NCI-H2081 treated with DMSO at 0.1 percent for 48 hours (cell line): Measurements from ENCODE around the gene SATB1.

Experiments
- DNase-seq: peaks from one replicate; lab custom pipeline; 2025; lab: John Stamatoyannopoulos, UW

SATB1 gene

DNA sequence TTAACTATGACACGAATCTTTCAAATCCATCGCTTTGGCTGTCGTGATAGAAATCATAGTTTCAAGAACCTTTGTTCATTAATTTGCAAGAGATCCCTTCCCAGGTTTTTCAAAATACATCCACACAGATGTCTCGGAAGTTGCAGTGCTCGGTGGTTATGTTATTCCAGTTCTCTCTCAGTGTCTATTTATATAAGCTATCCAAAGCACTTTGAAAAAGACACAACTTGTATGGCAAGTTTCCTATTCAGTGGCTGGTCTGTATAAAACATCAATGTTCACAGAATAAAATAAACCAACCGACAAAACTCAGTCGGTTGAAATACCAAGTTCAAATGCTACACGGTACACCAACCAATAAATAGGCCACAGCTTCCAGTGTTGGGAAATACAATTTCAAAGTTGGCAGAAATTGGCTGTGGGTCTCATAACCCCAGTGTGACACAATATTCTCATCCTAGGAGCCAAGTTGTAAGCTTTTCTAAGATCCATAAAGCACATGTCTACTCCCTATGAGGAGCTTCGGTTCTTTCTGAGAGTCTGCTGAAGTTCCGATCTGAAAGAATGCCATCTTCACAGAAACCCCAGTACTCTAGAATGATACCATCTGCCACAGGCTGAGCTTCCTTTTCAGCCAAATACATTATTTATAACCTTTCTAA is 23.7 kb downstream of the SATB1 start:
- no peak for DNase-seq

DNA sequence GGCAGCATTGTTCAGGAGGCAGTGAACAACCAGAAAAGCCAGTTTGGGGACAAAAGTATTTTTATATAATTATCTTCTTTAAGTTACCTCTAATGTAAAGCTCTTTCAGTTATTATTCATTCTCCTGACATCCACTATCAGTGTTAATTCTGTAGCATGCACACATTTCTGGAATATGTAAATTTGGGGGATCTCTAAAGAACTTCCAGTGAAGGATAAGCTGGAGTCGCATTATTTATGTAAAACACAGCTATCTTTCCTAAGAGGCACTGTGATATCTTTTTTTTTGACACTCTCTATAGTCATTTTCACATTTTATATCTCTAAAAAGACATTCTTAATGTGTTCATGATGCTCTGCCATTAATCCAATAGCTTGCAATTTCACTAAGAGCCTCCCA is 26.7 kb downstream of the SATB1 start:
- no peak for DNase-seq

DNA sequence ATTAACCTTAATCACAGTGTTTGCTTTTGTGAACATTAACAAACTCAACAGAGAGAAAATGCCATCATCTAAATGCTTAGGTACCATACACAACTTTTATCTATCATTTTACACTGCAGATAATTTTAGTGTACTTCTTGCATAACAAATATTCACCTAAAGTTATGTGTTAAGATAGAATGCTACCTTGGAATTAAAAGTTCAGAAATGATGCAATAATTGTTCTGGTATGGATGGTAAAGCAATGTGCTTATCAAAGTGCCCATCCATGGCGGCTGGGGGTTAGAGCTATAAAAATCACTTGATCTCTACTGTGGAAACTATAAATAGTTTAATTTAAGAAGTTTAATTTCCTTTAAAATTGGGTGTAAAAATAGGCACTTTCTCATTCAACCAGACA is 28.7 kb downstream of the SATB1 start:
- DNase-seq = no peak

DNA sequence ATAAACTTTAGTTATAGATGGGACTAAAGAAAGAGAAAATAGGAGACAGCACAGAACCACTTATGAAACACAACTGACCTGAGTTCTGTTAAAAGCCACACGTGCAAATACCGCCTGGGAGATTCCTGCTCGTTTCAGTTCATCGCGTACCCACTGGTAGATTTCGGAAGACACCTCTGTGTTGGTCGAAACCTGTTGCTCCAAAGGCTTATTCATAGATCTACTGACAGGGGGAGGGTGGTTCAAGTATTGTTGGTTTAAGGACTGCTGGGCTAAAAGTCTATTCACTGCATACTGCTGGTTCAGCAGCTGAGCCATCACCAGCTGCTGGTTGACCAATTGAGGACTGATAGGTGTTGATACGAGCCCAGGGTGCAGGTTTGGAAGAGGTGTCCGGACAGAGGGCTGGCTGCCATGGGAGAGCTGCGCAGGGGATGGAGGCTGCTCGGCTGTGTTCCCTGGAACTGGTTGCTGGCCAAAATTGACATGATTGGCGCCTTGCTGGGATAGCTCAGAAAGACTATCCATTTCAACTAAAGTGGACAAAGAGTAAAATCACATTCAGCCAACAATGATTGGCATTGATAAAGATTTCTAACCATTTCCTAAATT is 30.6 kb downstream of the SATB1 start:
- DNase-seq = no peak

DNA sequence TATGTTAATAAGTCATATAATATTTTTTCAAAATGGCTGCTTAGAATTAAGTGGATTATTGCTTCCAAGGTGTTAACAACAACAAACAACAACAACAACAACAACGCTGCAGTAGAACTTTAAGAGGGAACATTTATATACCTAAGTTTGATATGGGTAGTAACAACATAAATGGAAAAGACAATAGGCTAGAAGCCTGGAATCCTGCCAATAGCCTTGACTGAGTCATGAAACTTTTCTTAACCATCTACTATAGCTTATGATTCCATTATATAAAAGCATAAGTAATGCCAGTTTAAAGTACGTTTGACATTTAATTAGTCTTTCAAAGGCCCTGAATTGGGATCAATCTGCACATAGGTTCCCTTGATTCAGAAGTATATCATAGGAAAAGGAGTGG is 31.2 kb downstream of the SATB1 start:
- no peak for DNase-seq

DNA sequence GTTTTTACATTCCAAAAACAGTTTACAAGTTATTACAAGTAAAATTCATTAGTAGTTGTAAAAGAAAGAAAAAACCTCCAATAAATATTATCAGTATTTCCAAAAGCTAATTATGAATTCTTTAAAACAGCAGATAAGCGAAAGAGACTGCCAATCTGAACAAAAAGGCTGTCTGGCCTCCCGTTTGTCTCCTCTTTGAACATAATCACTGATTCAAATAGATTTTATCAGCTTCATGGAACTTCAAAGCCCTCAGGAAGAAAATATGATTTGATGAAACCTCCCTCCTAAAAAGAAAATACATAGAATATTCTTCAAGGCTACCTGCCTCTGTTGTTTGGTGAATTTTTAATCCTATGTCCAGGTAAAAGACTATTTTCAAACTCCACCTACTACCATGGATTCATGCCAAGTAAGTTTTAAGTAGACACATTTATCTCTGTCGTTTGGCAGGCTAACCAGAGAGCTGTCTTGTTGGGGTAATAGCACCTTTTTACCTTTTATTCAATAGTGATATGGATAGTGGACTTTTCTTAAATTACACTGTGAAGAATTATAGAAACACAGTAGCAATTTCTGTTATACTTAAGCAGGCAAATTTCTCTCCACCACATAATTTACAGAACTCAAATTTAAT is 35.0 kb downstream of the SATB1 start:
- no peak for DNase-seq

DNA sequence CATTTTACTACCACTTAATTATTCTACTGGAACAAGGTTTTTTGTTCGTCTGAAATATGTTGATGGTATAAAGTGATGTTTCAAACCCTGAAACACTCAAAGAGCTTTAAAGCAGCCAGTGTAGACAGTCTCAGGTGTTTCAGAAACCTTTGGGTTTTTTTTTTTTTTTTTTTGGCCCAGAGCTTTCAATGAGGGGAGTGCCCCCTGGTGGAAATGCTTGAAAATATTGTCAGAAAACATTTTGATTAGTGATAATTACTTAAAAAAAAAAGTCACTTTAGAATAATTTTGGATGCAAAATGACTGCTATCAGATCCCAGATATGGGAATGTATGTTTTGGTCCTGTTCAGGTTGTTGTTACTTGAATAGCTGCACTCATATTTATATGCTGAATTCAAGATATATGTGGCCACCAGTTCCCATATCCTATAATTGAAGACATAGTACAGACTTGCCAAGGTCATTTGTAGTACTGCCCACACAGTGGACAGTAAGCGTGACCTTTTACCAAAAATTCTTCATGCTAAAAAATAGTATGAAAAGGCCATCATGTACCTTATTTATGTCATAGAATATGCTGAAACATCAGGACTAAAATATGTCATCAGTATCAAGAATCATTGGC is 35.9 kb downstream of the SATB1 start:
- no peak for DNase-seq

DNA sequence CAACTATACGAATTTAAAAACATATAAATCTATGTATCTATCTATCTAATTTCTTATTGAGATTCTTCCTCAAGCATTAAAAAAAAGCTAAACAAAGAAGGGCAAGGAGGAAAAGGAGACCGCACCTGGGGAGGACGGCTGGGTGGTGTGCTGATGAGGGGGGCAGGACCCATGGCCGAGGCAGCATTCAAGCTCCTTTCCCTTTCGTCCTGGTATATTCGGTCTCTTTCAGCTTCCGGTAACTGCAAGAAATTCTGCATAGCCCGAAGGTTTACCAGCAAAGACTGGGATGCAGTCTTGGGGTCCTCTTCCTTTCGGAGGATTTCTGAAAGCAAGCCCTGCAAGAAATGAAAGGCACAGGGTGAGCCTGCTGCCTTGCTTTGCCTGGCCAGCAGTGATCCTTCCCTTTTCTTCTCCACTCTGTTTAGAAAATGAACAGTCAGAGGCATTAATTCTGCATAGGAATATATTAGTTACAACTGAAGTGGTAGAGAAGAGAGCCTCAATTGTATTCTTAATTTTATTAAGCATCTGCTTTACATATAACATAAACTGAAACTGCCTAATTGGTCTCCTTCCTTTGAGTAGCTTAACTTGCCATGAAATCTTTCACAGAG is 38.8 kb downstream of the SATB1 start:
- DNase-seq = no peak

DNA sequence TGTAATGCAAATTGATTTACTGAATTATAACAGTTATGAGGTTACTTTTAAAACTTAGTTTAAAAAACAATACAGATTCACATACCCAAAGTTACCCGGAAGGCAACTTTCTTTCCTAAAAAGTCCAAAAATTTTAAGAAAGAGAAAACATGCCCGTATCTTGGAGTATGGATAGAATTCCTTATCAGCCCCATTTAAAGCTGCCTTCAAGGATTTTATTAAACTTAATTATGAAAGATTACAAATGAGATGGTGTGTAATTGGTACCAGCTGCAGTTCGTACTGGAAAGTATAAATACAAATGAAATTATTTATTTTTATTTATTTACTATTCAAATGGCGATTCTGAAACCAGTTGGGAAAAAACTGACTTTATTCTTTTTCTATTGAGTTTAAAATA is 39.4 kb downstream of the SATB1 start:
- DNase-seq = no peak

DNA sequence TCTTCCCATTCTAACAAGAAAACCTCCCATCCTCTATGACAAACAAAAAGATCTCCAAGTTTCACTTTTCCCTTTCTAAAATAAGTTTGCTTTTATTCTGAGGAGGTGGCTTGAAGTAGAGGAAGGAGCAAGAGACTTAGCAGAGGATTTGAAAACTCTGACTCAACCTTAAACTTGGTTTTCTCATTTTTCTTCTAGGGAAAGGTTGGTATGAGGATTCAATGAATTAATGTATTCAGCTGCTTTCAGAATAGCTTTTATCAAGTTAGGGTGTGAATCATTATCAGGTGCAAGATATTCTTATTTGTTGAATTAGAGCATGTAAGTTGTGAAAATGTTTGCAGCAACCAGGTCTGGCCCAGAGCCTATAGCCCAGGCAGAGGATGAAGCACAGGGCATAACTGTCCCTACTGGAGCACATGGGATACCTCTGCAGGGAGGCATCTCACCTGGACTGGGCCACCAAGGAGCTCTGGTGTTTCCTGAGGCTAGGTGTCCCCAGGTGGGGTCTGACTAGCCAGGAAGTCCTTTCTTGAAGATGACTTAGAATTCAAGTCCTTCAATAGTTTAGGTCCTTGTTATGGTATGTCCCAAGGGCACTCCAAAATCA is 42.3 kb downstream of the SATB1 start:
- no peak for DNase-seq

DNA sequence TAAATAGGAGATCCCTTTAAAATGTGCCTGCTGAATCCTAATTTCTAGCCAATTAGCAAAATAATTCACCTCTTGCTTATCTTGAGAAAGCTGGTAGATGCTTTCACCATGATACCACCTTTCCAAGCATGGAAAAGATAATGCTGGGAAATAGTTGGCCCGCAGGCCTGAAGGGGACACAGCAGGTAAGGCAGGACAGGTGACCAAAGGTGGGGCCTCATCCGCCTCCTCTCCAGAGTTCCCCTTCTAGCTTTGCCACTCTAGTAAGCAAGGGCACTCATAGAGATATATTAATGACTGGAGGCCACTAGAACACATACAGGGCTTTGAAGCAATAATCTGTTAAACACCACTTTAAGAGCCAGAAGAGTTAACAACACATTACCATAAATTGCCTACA is 45.5 kb downstream of the SATB1 start:
- DNase-seq = no peak

DNA sequence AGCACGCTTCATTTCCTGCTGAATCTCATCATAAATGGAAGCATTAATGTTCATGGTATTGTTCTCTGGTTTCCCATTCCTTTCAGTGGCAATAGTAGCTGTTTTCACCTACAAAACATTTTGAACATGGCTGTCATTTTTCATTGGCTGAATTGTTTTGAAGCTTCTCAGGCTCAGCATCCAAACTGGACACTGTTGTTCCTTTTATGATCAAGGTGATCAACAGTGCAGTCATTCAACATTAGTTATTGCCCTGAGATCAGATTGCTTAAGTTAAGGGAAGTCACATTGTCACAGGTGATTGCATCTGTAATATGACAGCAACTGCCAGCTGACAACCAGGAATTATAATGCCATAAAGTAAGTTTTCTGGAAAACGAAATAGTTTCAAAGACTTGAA is 46.9 kb downstream of the SATB1 start:
- DNase-seq = no peak

DNA sequence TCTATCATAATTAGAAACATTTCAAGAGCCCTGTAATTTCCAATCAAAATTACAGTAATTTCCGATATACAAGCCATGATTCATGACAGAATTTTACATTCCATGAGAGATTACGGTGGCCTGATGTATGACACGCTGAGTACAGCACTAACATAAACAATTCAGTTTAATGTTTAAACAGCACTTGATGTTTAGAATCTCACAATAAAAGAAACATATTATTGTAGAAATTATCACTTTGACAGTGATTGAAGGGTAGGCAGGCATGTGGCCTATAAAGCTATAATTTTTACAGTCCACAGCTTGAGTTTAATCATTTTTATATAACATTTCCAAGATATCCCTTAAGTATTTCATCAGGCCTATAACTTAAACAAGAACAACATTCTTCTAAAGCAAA is 48.5 kb downstream of the SATB1 start:
- no peak for DNase-seq

DNA sequence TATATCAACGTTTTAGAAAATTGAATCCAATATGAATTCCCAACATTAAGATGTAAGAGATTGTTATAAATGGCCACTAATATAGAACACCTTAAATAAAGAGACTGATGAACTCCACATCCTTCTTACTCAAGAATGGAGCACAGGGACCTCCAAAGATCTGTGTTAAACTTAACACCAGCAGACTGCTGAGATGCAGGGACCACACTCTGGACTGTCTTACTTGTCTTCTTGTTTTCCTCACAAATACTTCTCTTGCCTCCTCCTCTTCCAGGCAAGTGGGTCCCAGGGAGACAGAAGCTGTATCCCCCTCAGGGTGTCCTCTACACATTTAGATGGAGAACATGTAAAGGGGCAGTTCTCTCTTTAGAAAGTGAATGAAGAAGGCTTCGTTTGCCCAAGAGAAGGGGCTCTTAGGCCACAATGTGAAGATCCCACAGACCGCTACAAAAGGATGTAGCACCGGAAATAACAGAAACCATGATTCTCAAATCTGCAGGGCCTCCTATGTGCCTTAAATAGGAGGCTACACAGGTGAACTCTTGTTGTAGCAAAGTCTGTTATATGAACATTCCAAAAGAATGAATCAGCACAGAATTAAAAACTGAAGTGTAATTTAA is 52.2 kb downstream of the SATB1 start:
- no peak for DNase-seq

DNA sequence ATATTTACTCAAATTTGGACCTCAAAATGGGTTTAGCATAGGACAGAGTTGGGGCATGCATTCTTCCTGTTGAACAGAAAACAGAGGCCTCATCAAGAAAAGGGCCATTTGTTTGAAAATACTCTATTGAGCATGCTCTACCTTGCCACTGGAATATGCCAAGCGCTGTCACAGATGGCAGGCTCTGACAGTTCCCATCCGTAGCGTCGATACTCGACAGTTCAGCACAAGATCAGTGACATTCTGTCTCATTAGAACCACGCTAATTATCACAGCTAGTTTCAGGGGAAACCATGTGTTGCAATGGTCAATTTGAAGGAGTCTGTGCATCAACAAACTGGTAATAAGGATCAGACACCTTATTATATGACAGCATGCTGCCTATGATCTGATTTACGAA is 54.5 kb downstream of the SATB1 start:
- no peak for DNase-seq

DNA sequence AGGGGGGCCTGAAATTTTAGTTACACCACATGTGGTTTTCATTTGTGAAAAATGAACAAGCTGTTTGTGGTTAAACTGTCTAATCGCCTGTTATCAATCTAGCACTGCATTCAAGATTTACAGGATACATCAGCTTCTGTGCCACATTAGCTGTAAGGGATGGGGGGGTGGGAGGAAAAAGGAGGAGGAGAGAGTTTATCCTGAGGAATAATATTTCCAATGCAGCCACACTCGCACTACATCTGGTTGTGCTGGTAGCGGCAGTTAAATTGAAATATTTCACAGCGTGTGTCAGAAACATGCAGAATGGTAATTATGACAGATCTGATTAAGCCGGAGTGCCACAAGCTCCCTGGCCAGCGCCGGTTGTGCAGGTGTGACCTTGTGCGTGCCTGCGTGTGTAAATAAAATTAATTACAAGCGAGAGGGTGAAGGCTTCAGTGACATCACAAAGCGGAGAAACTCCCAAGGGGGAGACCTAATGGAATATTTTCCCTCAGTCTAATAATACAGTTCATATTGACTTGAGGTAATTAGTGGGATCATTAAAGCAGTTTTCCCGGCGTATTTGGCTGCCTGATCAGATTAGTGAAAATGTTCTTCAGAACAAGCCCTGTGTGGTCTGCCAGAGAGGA is 55.5 kb downstream of the SATB1 start:
- peak; percentile 89 for DNase-seq

DNA sequence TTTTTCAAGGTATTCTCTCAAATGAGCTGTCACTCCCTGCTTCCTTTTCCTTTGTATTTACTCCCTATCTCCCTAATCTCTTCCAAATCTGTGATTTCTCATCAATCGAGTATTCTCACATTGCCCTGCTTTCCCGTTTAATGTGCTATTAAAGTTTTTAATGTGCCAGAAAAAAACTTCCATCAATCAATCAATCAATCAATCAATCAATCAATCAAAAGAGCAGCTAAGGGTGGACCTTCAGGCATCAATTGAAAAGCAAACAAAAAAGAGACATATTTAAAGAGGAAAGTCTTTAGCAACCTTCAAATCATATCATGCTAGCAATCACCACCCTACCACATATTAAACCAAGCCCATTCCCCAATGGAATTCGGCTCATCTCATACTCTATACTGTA is 58.9 kb downstream of the SATB1 start:
- DNase-seq = no peak

DNA sequence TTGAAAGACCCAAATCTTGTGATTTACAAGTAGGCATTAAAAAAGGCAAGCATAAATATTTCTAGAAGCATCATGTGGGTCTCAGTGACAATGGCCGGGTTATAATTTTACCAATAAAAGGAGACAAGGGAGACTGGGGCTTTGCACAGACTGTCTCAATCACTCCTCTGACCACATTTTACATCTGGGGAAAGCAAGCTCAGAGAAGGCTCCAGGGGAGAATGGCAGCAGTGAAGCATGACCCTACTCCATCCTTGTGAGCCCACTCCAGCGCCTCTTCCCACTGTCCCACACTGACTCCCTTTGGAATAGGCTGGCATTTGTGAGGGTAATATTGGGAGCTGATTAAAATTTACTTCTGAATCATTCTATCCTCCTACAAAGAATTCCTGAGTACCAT is 61.8 kb downstream of the SATB1 start:
- no peak for DNase-seq

DNA sequence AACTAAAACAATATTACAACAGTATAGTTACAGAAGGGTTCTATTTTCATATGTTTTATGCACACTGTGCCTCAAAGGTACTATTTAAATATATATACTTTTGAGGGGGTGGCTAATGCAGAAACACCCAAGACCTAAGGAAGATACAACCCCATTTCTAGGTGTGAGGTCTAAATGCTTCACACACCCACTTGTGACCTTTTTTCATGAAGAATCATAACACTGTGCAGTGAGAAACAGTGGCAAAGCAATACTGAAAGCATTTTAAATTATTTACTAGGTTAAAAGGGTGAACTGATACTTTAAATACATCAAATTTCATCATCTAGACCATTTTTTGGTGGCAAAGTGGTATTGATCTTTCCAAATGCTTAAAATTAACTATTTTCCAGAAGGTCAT is 67.4 kb downstream of the SATB1 start:
- DNase-seq = no peak

DNA sequence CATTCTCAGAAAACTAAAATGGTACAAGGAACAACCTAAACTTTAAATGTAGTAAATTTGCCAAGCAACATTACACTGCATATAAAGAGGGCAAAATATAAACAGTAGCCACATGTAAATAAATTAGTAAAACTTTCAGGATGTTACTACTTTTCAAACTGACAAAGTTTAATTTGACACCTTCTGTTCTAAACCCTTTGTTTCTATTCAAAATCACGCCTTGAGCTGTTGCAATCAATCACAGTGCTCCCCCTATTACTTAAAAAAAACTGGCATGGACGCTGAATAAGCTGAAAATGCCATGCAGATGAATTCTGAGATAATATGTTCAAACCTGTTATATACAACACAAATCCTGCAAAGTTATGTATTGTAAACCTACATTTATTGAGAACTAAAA is 69.3 kb downstream of the SATB1 start:
- DNase-seq = no peak

DNA sequence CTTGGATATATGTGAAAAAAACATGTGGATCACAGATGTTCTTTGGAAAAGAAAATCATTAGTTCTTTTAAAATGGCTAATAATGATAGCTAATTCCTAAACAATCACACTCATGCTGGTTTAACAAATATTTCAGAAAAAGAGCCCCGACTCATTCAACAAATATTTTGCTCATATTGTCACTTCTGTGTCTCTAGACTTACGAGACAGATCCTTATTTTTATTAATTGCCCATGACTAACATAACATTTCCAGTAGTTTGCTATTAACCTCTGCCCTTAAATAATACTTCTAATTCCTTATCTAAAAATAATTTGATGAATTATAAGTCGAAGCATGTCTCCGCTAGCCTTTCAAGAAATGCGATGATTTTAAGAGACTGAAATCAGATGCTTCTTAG is 70.4 kb downstream of the SATB1 start:
- no peak for DNase-seq
